ENCODE measurements around the gene MPEG1.

Gene MPEG1

GRCh38 chr11:59254286-59254685 is 41.6 kb upstream of the MPEG1 start:
- no peak overlapping the region for H3K9ac ChIP-seq (ENCODE audit: low read depth, low read length, poor library complexity, severe bottlenecking)
- TF ChIP-seq EZH2phosphoT487 (IDR thresholded peaks at IDR 0.05; ENCODE audit: borderline replicate concordance), result no peak
- TF ChIP-seq CTCF (conservative IDR thresholded peaks at IDR 0.05; ENCODE audit: low read length), result no peak
- H4K20me1 ChIP-seq (ENCODE audit: insufficient read depth, low read length, poor library complexity, severe bottlenecking), result no peaks in the 10 kb centered on the region
- H3K9me3 ChIP-seq (ENCODE audit: insufficient read depth, low read depth, low read length), result no peaks in the 10 kb centered on the region
- H3K27me3 ChIP-seq (ENCODE audit: insufficient read depth, low read length, poor library complexity, severe bottlenecking), result no peaks in the 10 kb centered on the region
- no peaks in the 10 kb centered on the region for H3F3A ChIP-seq (ENCODE audit: low read depth)
- H3K9me2 ChIP-seq (replicated peaks; ENCODE audit: low read depth, low read length), result no peaks in the 10 kb centered on the region
- H3K79me2 ChIP-seq (ENCODE audit: insufficient read depth, low read length), result no peaks in the 10 kb centered on the region
- H2AFZ ChIP-seq (ENCODE audit: low read length), result no peak overlapping the region
- no peak overlapping the region for H3K4me2 ChIP-seq (ENCODE audit: low read depth, low read length, poor library complexity, severe bottlenecking)
- no peak overlapping the region for H3K4me3 ChIP-seq (ENCODE audit: low read length, poor library complexity, severe bottlenecking)
- H3K4me1 ChIP-seq (ENCODE audit: insufficient read depth, low read length, poor library complexity, severe bottlenecking), result no peaks in the 10 kb centered on the region
- H3K36me3 ChIP-seq (ENCODE audit: insufficient read depth, low read length), result no peaks in the 10 kb centered on the region

- Histone ChIP-seq H3K36me3 (ENCODE audit: insufficient read depth, low read length) (no peaks in the 10 kb centered on the region), H3K4me1 (ENCODE audit: insufficient read depth, low read length, poor library complexity, severe bottlenecking) (no peaks in the 10 kb centered on the region), H3K4me2 (ENCODE audit: low read depth, low read length, poor library complexity, severe bottlenecking) (no peak overlapping the region), H3K9me2 (replicated peaks; ENCODE audit: low read depth, low read length) (no peaks in the 10 kb centered on the region), H3K4me3 (ENCODE audit: low read length, poor library complexity, severe bottlenecking) (no peak overlapping the region), H3K27me3 (ENCODE audit: insufficient read depth, low read length, poor library complexity, severe bottlenecking) (no peaks in the 10 kb centered on the region), H3K9ac (ENCODE audit: low read depth, low read length, poor library complexity, severe bottlenecking) (no peak overlapping the region), H3F3A (ENCODE audit: low read depth) (no peaks in the 10 kb centered on the region), H3K79me2 (ENCODE audit: insufficient read depth, low read length) (no peaks in the 10 kb centered on the region), H2AFZ (ENCODE audit: low read length) (no peak overlapping the region), H3K9me3 (ENCODE audit: insufficient read depth, low read depth, low read length) (no peaks in the 10 kb centered on the region), H4K20me1 (ENCODE audit: insufficient read depth, low read length, poor library complexity, severe bottlenecking) (no peaks in the 10 kb centered on the region)
- TF ChIP-seq CTCF (conservative IDR thresholded peaks at IDR 0.05; ENCODE audit: low read length), result no peak
- TF ChIP-seq EZH2phosphoT487 (IDR thresholded peaks at IDR 0.05; ENCODE audit: borderline replicate concordance), result no peak
These were observed 40.3 kb upstream of the MPEG1 start for GRCh38 chr11:59253001-59253400.

GRCh38 chr11:59249535-59249934 is 36.8 kb upstream of the MPEG1 start:
- Histone ChIP-seq H3K4me3 (ENCODE audit: low read length, poor library complexity, severe bottlenecking) (no peak overlapping the region), H3K27me3 (ENCODE audit: insufficient read depth, low read length, poor library complexity, severe bottlenecking) (no peaks in the 10 kb centered on the region), H3K9ac (ENCODE audit: low read depth, low read length, poor library complexity, severe bottlenecking) (no peak overlapping the region), H3K4me2 (ENCODE audit: low read depth, low read length, poor library complexity, severe bottlenecking) (no peak overlapping the region), H4K20me1 (ENCODE audit: insufficient read depth, low read length, poor library complexity, severe bottlenecking) (no peaks in the 10 kb centered on the region), H3K9me3 (ENCODE audit: insufficient read depth, low read depth, low read length) (no peaks in the 10 kb centered on the region), H3F3A (ENCODE audit: low read depth) (no peaks in the 10 kb centered on the region), H3K36me3 (ENCODE audit: insufficient read depth, low read length) (no peaks in the 10 kb centered on the region), H3K4me1 (ENCODE audit: insufficient read depth, low read length, poor library complexity, severe bottlenecking) (no peaks in the 10 kb centered on the region), H2AFZ (ENCODE audit: low read length) (no peak overlapping the region), H3K9me2 (replicated peaks; ENCODE audit: low read depth, low read length) (no peaks in the 10 kb centered on the region), H3K79me2 (ENCODE audit: insufficient read depth, low read length) (no peaks in the 10 kb centered on the region)
- TF ChIP-seq CTCF (conservative IDR thresholded peaks at IDR 0.05; ENCODE audit: low read length) (no peak), EZH2phosphoT487 (IDR thresholded peaks at IDR 0.05; ENCODE audit: borderline replicate concordance) (no peak)
